ENCODE results near the gene OR10D3. TPM values are rescaled to one million over a fixed set of nuclear protein-coding genes. Genes with fewer than 3 reads are reported as not detected.

Gene OR10D3
- polyA plus RNA-seq, 1 of the 3 experiments (the other 2 are of a cell fraction): not detected

DNA sequence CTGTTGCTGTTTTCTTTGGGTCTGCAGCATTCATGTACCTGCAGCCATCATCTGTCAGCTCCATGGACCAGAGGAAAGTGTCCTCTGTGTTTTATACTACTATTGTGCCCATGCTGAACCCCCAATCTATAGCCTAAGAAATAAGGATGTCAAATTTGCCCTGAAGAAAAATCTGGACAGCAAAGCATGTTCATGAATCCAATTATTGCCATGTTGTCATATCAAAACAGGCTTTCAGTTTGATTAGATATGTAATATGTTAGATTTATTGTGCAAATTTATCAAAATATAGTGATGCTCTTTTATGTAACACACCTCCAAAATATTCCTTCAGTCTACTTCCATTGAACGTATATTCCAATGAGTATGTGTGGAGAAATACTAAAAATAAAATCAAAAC is 42.3 kb downstream of the OR10D3 start:
- Histone ChIP-seq H3K4me1 (ENCODE audit: control insufficient read depth in 1 of 2, insufficient read depth in 2 of 2, low read depth in 1 of 2, low read length in 1 of 2) (no peaks in the 10 kb centered on the region), H3K9me3 (no peaks in the 10 kb centered on the region), H3K79me2 (ENCODE audit: insufficient read depth) (no peaks in the 10 kb centered on the region), H3K27ac (ENCODE audit: low read depth in 2 of 2, low read length in 1 of 2) (no peak overlapping the region), H3F3A (replicated peaks; ENCODE audit: insufficient read depth) (no peaks in the 10 kb centered on the region), H3K27me3 (ENCODE audit: insufficient read depth) (no peaks in the 10 kb centered on the region; the same call in 1 of the 2 replicates), H3K36me3 (replicated peaks in 1 of 2; ENCODE audit: control insufficient read depth in 1 of 2, insufficient read depth in 2 of 2, low read length in 1 of 2) (no peaks in the 10 kb centered on the region), H3K9me2 (no peaks in the 10 kb centered on the region), H3K9ac (no peak overlapping the region), H3K4me2 (no peak overlapping the region), H2AFZ (ENCODE audit: low read depth) (no peak overlapping the region), H4K20me1 (ENCODE audit: insufficient read depth) (no peaks in the 10 kb centered on the region), H3K4me3 (ENCODE audit: low read depth in 2 of 2, low read length in 1 of 2) (no peak overlapping the region)
- 2% methylated on average over 1 of the region's 1 CpG for WGBS (ENCODE audit: low lambda C conversion rate)
- TF ChIP-seq YY1 (IDR thresholded peaks at IDR 0.05; ENCODE audit: low read depth) (no peak), GATA2 (CRISPR knock-in tag; IDR thresholded peaks at IDR 0.05) (no peak), SMC3 (IDR thresholded peaks at IDR 0.05; ENCODE audit: low read depth, low read length) (no peak), JUND (IDR thresholded peaks at IDR 0.05) (no peak), GABPA (IDR thresholded peaks at IDR 0.05; ENCODE audit: low read depth) (no peak), EP300 (IDR thresholded peaks at IDR 0.05; ENCODE audit: borderline replicate concordance in 1 of 2, low read depth in 1 of 2, low read length in 1 of 2) (no peak), POLR2AphosphoS5 (IDR thresholded peaks at IDR 0.05; ENCODE audit: low read depth, low read length) (no peak), MAX (IDR thresholded peaks at IDR 0.05; ENCODE audit: low read depth) (no peak)
- TF ChIP-seq, protein P1, sequence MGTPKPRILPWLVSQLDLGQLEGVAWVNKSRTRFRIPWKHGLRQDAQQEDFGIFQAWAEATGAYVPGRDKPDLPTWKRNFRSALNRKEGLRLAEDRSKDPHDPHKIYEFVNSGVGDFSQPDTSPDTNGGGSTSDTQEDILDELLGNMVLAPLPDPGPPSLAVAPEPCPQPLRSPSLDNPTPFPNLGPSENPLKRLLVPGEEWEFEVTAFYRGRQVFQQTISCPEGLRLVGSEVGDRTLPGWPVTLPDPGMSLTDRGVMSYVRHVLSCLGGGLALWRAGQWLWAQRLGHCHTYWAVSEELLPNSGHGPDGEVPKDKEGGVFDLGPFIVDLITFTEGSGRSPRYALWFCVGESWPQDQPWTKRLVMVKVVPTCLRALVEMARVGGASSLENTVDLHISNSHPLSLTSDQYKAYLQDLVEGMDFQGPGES (IDR thresholded peaks at IDR 0.05; ENCODE audit: low read depth, low read length): no peak
- TF ChIP-seq, protein P2, sequence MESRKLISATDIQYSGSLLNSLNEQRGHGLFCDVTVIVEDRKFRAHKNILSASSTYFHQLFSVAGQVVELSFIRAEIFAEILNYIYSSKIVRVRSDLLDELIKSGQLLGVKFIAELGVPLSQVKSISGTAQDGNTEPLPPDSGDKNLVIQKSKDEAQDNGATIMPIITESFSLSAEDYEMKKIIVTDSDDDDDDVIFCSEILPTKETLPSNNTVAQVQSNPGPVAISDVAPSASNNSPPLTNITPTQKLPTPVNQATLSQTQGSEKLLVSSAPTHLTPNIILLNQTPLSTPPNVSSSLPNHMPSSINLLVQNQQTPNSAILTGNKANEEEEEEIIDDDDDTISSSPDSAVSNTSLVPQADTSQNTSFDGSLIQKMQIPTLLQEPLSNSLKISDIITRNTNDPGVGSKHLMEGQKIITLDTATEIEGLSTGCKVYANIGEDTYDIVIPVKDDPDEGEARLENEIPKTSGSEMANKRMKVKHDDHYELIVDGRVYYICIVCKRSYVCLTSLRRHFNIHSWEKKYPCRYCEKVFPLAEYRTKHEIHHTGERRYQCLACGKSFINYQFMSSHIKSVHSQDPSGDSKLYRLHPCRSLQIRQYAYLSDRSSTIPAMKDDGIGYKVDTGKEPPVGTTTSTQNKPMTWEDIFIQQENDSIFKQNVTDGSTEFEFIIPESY (IDR thresholded peaks at IDR 0.05; ENCODE audit: borderline replicate concordance, low read depth): no peak
- CTCF ChIA-PET: interaction anchor here (1.4 kb wide), 1 partner anchor 53 kb away, joined by 3 read pairs; no protein-coding TSS in a partner anchor
- POLR2A ChIA-PET: no interaction called here
- DNase-seq: no peak

- Histone ChIP-seq H3K27ac (ENCODE audit: low read depth in 2 of 2, low read length in 1 of 2) (no peak overlapping the region), H3K4me3 (ENCODE audit: low read depth in 2 of 2, low read length in 1 of 2) (no peak overlapping the region), H3K4me2 (no peak overlapping the region), H3F3A (replicated peaks; ENCODE audit: insufficient read depth) (no peaks in the 10 kb centered on the region), H3K9me3 (no peaks in the 10 kb centered on the region), H3K9ac (no peak overlapping the region), H2AFZ (ENCODE audit: low read depth) (no peak overlapping the region), H3K79me2 (ENCODE audit: insufficient read depth) (no peaks in the 10 kb centered on the region), H3K27me3 (ENCODE audit: insufficient read depth) (no peaks in the 10 kb centered on the region), H4K20me1 (ENCODE audit: insufficient read depth) (no peaks in the 10 kb centered on the region), H3K9me2 (no peaks in the 10 kb centered on the region), H3K4me1 (ENCODE audit: control insufficient read depth in 1 of 2, insufficient read depth in 2 of 2, low read depth in 1 of 2, low read length in 1 of 2) (no peaks in the 10 kb centered on the region), H3K36me3 (replicated peaks in 1 of 2; ENCODE audit: control insufficient read depth in 1 of 2, insufficient read depth in 2 of 2, low read length in 1 of 2) (no peaks in the 10 kb centered on the region)
- CTCF ChIA-PET: no interaction called here
- DNase-seq: no peak
- POLR2A ChIA-PET: no interaction called here
- TF ChIP-seq TAF1 (IDR thresholded peaks at IDR 0.05; ENCODE audit: borderline replicate concordance, low read depth, low read length) (no peak), CHD2 (IDR thresholded peaks at IDR 0.05; ENCODE audit: low read length, partially characterized antibody) (no peak)
- TF ChIP-seq, protein P1 (IDR thresholded peaks at IDR 0.05; ENCODE audit: low read depth, low read length): no peak
- 0% methylated on average over 1 of the region's 1 CpG for WGBS (ENCODE audit: low lambda C conversion rate)
Observed at GRCh38 chr11:124233376-124233775, 50.2 kb downstream of the OR10D3 start.

Other genes with a start within 250 kb of the OR10D3 start
- gene OR4D5, start 243.7 kb upstream of the OR10D3 start, polyA plus RNA-seq (2012; rRNA removed): not detected in 2 replicates
- gene OR6T1, start 239.5 kb upstream of the OR10D3 start, polyA plus RNA-seq (2012; rRNA removed): not detected in 2 replicates
- not detected in 2 replicates for gene OR10S1, start 205.6 kb upstream of the OR10D3 start, polyA plus RNA-seq (2012; rRNA removed)
- gene OR10G6, start 188.2 kb upstream of the OR10D3 start, polyA plus RNA-seq (2012; rRNA removed): not detected in 2 replicates
- gene OR10G4, start 170.3 kb upstream of the OR10D3 start, polyA plus RNA-seq (2012; rRNA removed): not detected in 2 replicates
- gene OR10G9, start 160.3 kb upstream of the OR10D3 start, polyA plus RNA-seq (2012; rRNA removed): not detected in 2 replicates
- not detected in 2 replicates for gene OR10G8, start 156.5 kb upstream of the OR10D3 start, polyA plus RNA-seq (2012; rRNA removed)
- not detected in 2 replicates for gene OR10G7, start 142.0 kb upstream of the OR10D3 start, polyA plus RNA-seq (2012; rRNA removed)
- 7.6 and 11.7 TPM in 2 replicates for gene VWA5A, start 67.9 kb upstream of the OR10D3 start, polyA plus RNA-seq (2012; rRNA removed)
- gene OR8G1, start 57.8 kb downstream of the OR10D3 start, polyA plus RNA-seq (2012; rRNA removed): not detected in 2 replicates
- not detected in 2 replicates for gene OR8G5, start 73.0 kb downstream of the OR10D3 start, polyA plus RNA-seq (2012; rRNA removed)
- gene OR8D1, start 130.6 kb downstream of the OR10D3 start, polyA plus RNA-seq (2012; rRNA removed): not detected in 2 replicates
- gene OR8D2, start 136.9 kb downstream of the OR10D3 start, polyA plus RNA-seq (2012; rRNA removed): not detected in 2 replicates
- gene OR8B2, start 201.2 kb downstream of the OR10D3 start, polyA plus RNA-seq (2012; rRNA removed): not detected in 2 replicates
- not detected in 2 replicates for gene OR8B3, start 215.7 kb downstream of the OR10D3 start, polyA plus RNA-seq (2012; rRNA removed)
- gene OR8B4, start 241.5 kb downstream of the OR10D3 start, polyA plus RNA-seq (2012; rRNA removed): not detected in 2 replicates

Data from SK-N-SH (cell line).